GM13976 (cell line): ENCODE measurements around the gene POU2F2.
"Not testable (repeated sequence)": the region's sequence is repeated elsewhere in the genome, so short reads cannot be mapped to it uniquely, and the experiment has no call there.

Source experiments
- DNase-seq: peaks from one replicate; pipeline ENCODE4 v3.0.0; 2012; ENCODE audit warnings: low spot score
- CTCF ChIP-seq: IDR thresholded peaks from 2 replicates; pipeline ENCODE4 v1.5.1; 2012; ENCODE audit warnings: borderline replicate concordance, mild to moderate bottlenecking; ENCODE audit not compliant: insufficient read depth; ENCODE audit errors: extremely low read depth, missing control alignments, control extremely low read depth
- in situ Hi-C: fragments of 300-500 bp; cut with MboI; formaldehyde crosslinking; loops from one replicate; pipeline ENCODE4 v1.12.0; 2022; ENCODE audit warnings: low sequenced_read_pairs, mixed read lengths, inconsistent platforms; ENCODE audit not compliant: unreplicated experiment

POU2F2 gene

DNA sequence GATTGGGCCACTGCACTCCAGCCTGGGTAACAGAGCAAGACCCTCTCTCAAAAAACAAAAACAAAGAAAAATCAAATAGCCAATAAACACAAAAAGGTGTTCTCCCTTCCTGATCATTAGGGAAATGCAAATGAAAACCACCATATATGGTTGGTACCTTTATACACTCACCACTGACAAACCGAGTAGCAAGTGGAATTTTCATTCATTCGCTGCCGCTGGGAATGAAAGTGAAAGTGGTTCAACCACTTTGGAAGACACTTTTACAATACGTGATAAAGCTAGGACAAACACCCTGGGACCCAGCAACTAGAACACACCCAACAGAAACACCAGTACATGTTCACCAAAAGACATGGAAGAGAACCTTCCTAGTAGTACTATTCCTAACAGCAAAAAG lies 83.3 kb downstream of the POU2F2 start:
- no peak for DNase-seq
- TF ChIP-seq CTCF: no peak
- in situ Hi-C loops: no loop called here

DNA sequence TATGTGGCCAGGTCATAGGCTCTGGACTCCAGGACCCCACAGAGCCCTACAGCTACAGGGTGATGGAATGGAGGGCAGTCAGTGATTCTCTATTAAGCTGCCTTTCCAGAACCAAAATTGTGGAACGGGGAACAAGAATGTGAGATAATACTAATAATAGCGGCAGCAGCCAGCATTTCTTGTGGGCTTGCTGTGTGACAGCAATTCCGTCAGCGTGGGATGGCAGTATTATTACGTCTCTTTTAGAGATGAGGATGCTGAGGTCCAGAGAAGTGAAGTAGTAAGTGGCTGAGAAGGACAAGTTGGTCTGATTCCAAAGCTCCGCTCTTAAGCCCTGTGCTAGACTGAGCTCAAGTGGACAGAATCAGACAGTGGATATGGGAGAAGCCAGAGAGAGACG lies 86.7 kb downstream of the POU2F2 start:
- no peak for TF ChIP-seq CTCF
- no peak for DNase-seq
- in situ Hi-C loops: no loop called here

DNA sequence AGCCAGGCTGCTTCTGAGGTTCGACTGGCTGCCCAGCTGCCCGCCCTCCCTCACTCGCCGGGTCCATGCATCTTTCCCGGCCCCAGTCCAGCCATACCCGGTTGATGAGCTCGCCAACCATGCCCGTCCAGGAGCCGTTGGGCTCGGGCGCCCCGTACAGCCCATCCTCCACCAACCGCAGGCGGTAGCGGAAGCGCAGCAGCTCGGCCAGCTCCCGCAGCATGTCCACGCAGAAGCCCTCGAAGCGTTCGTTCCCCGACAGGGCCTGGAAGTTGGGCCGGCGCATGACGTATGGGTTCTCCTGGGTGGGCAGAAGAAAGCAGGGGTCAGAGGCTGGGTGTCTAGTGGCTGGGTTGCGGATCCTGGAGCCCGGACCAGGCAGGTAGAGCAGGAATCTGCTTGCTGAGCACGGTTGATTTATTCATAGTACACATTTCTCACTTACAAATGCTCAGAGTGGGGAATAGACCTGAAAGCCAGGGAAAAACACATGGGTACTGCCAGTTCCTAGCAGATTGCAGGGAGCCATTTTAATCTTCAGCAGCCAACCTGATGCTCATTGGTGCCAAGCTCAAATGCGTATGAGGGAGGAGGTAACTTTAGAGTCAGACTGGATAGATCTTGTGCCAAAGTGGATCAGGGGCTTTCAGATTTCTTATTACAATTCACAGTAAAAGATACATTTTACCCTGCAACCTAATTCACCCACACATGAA lies 89.6 kb downstream of the POU2F2 start:
- DNase-seq: no peak
- in situ Hi-C loops: no loop called here
- no peak for TF ChIP-seq CTCF

GRCh38 chr19:42040491-42040890 lies 91.8 kb downstream of the POU2F2 start:
- in situ Hi-C loops, DNase-seq: not testable (repeated sequence)

DNA sequence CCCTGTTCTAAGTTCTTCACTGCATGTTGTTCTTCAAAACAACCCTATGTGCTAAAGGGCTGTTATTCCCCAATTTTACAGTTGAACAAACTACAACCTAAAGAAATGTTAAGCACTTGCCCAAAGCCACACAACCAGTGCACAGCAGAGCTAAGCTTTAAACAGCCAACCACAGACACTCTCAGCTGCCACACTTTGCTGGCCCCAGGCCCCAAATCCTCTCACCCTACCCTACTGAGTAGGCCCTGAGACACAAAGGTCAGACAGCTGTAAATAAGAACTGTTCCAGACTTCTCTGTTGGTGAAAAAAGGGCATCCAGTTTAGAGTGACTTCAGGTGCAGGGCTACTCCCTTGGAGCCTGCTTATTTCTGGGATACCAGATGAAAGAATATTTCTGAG lies 92.2 kb downstream of the POU2F2 start:
- DNase-seq: no peak
- TF ChIP-seq CTCF: no peak
- in situ Hi-C loops: no loop called here

- in situ Hi-C loops: no loop called here
- TF ChIP-seq CTCF: no peak
- DNase-seq: no peak
These were observed 93.6 kb downstream of the POU2F2 start for GRCh38 chr19:42038666-42039065.

DNA sequence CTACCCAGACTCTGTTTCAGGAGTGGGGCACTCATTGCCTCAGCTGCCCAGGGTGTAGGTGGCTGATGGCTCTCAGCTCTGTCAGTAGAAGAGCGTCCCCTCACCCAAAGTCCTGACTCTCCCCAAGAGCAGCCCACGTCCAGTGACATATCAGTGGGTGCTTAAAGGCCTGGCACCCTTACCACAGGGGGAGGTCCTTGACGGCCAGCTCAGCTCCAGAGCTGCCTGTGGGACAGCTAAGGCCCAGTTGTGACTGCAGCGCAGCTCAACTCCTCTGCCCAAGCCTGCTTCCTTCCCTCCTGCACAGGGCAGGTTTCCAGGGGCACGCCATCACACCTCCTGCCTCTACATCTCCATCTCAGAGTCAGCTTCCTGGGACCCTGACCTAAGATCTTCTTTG lies 94.6 kb downstream of the POU2F2 start:
- in situ Hi-C loops: no loop called here
- no peak for DNase-seq
- no peak for TF ChIP-seq CTCF
